RWPE1 (cell line): Measurements from ENCODE around the gene GAS7.
A peak's percentile ranks its signal among the peaks of the same experiment; 100 is the strongest.

Experiments used
- CTCF ChIA-PET: fragments of 350-600 bp; sonication (Branson Sonifier 250); formaldehyde crosslinking; extraction: SDS; loops from one replicate; lab custom pipeline; 2021; lab: Yijun Ruan, JAX
- POLR2A ChIA-PET: fragments of 400-600 bp; formaldehyde crosslinking; extraction: SDS; loops from one replicate; lab custom pipeline; 2020; ENCODE audit warnings: antibody characterized with exemption; ENCODE audit not compliant: low non-redundant PET; lab: Yijun Ruan, JAX
- DNase-seq: peaks from one replicate; pipeline ENCODE4 v3.0.0; 2012; ENCODE audit warnings: low spot score
- H3K27ac ChIP-seq: fragments of 450-650 bp; 2 replicates; pipeline ENCODE4 v1.5.1; 2017
- CTCF ChIP-seq: fragments of 450-650 bp; conservative IDR thresholded peaks from 2 replicates; pipeline ENCODE4 v1.5.1; 2017; ENCODE audit warnings: low read depth, mild to moderate bottlenecking

Gene GAS7

GRCh38 chr17:10156599-10156947 is 41.8 kb downstream of the GAS7 start:
- H3K27ac ChIP-seq = no peak overlapping the region
- no peak for TF ChIP-seq CTCF
- CTCF ChIA-PET = no interaction called here
- POLR2A ChIA-PET = no interaction called here
- no peak for DNase-seq

- TF ChIP-seq CTCF = no peak
- POLR2A ChIA-PET = no interaction called here
- H3K27ac ChIP-seq = no peak overlapping the region
- no peak for DNase-seq
- CTCF ChIA-PET = no interaction called here
Measured at GRCh38 chr17:10156077-10156435, 42.4 kb downstream of the GAS7 start.

GRCh38 chr17:10155371-10156076 is 42.9 kb downstream of the GAS7 start:
- no peak overlapping the region for H3K27ac ChIP-seq
- TF ChIP-seq CTCF = no peak
- CTCF ChIA-PET = interaction anchor here (0.6 kb wide), 1 partner anchor 367 kb away, joined by 3 read pairs; no protein-coding TSS in a partner anchor

GRCh38 chr17:10151667-10152496 is 46.5 kb downstream of the GAS7 start:
- ChIA-PET CTCF (no interaction called here), POLR2A (no interaction called here)
- H3K27ac ChIP-seq = no peak overlapping the region
- TF ChIP-seq CTCF = no peak
- DNase-seq = no peak

More at GRCh38 chr17:10155371-10156076, 42.9 kb downstream of the GAS7 start:
- POLR2A ChIA-PET = no interaction called here
- no peak for DNase-seq

GRCh38 chr17:10149573-10150399 is 48.6 kb downstream of the GAS7 start:
- POLR2A ChIA-PET = no interaction called here
- no peak overlapping the region for H3K27ac ChIP-seq
- DNase-seq = peak; percentile 74
- TF ChIP-seq CTCF = no peak
- CTCF ChIA-PET = interaction anchor here (0.5 kb wide), 1 partner anchor 227 kb away, joined by 3 read pairs; no protein-coding TSS in a partner anchor

- POLR2A ChIA-PET = no interaction called here
- CTCF ChIA-PET = interaction anchor here (0.6 kb wide), 2 partner anchors 14 to 53 kb away, joined by 4 read pairs; no protein-coding TSS in a partner anchor
- no peak overlapping the region for H3K27ac ChIP-seq
- DNase-seq = no peak
- no peak for TF ChIP-seq CTCF
Measured at GRCh38 chr17:10147761-10148415, 50.5 kb downstream of the GAS7 start.
